ENCODE data around the gene BAG2. TPM values are rescaled to one million over a fixed set of nuclear protein-coding genes. Genes with fewer than 3 reads are reported as not detected.

Gene BAG2
- polyA plus RNA-seq, 3 donors: 0.09 to 0.21 (median 0.20) TPM

DNA sequence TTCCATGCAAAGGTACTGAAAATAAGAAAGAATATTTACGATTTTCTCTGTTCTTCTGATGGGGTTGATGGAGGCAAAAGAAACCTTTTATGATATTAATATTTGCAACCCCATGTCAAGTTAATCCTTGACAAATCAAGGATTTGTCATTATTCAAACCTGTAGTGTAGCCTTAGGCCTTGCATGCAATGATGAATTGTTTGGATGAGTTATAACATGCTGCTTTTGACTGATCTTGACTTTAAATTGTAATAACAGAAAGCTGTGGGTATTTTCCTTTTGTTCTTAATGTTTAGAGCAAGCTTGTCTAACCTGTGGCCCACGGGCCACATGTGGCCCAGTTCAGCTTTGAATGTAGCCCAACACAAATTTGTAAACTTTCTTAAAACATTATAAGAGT lies 13.0 kb upstream of the BAG2 start:
- intact Hi-C loops (cut with micrococcal nuclease): no loop called here

DNA sequence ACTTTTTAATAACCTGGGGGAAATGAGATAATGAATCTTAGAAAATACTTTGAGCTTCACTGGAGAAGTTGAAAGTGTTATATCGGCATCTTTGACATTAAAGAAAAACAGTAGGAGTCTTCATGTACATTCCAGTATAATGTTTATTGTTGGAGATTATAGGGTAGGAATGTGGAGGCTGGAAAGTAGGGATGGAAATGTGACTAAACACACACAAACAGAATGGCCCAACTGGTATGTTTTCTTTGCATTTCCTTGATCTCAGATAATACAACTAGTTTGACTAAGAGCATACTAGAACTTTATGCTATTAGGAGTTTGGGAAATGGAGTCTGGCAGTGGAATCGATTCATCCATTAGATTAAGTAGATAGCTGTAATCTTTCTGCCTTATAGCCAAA lies 10.1 kb upstream of the BAG2 start:
- peaks cover 49 to 61% of the 10 kb centered on the region in 2 donors for H3K36me3 Mint-ChIP-seq
- no peaks in the 10 kb centered on the region for H3K27me3 Mint-ChIP-seq (ENCODE audit: low read depth in 3 of 3)
- TF ChIP-seq, protein P1, sequence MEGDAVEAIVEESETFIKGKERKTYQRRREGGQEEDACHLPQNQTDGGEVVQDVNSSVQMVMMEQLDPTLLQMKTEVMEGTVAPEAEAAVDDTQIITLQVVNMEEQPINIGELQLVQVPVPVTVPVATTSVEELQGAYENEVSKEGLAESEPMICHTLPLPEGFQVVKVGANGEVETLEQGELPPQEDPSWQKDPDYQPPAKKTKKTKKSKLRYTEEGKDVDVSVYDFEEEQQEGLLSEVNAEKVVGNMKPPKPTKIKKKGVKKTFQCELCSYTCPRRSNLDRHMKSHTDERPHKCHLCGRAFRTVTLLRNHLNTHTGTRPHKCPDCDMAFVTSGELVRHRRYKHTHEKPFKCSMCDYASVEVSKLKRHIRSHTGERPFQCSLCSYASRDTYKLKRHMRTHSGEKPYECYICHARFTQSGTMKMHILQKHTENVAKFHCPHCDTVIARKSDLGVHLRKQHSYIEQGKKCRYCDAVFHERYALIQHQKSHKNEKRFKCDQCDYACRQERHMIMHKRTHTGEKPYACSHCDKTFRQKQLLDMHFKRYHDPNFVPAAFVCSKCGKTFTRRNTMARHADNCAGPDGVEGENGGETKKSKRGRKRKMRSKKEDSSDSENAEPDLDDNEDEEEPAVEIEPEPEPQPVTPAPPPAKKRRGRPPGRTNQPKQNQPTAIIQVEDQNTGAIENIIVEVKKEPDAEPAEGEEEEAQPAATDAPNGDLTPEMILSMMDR (IDR thresholded peaks at IDR 0.05): no peak
- H3K4me1 ChIP-seq (ENCODE audit: control insufficient read depth in 1 of 2, insufficient read depth in 2 of 2, low read length in 2 of 2): no peaks in the 10 kb centered on the region
- intact Hi-C loops (cut with micrococcal nuclease): no loop called here
- DNase-seq: no peak
- H2AFZ ChIP-seq (ENCODE audit: insufficient read depth, low read depth, low read length, poor library complexity, severe bottlenecking): no peak overlapping the region
- no peak overlapping the region for H3K9ac ChIP-seq (ENCODE audit: insufficient read depth, low read length, poor library complexity, severe bottlenecking)
- H3K9me3 Mint-ChIP-seq: peaks cover 0 to 12% (median 2%) of the 10 kb centered on the region in 7 donors
- H3K27me3 ChIP-seq (ENCODE audit: control insufficient read depth in 2 of 2, insufficient read depth in 2 of 2, low read length in 2 of 2): no peaks in the 10 kb centered on the region
- H3K4me3 Mint-ChIP-seq: no peak overlapping the region
- no peak overlapping the region for H3K4me3 ChIP-seq (replicated peaks in 1 of 3; ENCODE audit: low read depth in 2 of 3, low read length in 3 of 3)
- H4K20me1 ChIP-seq (ENCODE audit: insufficient read depth, low read length): no peaks in the 10 kb centered on the region
- H3K4me2 ChIP-seq (replicated peaks; ENCODE audit: extremely low read depth, low read length, poor library complexity, severe bottlenecking): no peak overlapping the region
- H3K9me3 ChIP-seq (replicated peaks in 1 of 2; ENCODE audit: control insufficient read depth in 1 of 2, insufficient read depth in 1 of 2, low read length in 2 of 2): no peaks in the 10 kb centered on the region
- no peak overlapping the region for H3K27ac ChIP-seq (ENCODE audit: low read depth in 1 of 2, low read length in 2 of 2)
- H3K36me3 ChIP-seq (replicated peaks in 1 of 2; ENCODE audit: control insufficient read depth in 1 of 2, insufficient read depth in 2 of 2, low read length in 2 of 2): peaks cover 19 to 73% of the 10 kb centered on the region in 2 donors
- no peaks in the 10 kb centered on the region for H3K79me2 ChIP-seq (ENCODE audit: insufficient read depth, low read length)
- peak overlapping the region in 1 of 7 donors; percentile 61 for H3K27ac Mint-ChIP-seq
- WGBS (ENCODE audit: insufficient coverage): no CpG with 5 or more reads among the region's 2 CpGs
- no peaks in the 10 kb centered on the region for H3K4me1 Mint-ChIP-seq

More for the DNA sequence above, 13.0 kb upstream of the BAG2 start:
- no peaks in the 10 kb centered on the region for H3K27me3 Mint-ChIP-seq (ENCODE audit: low read depth in 3 of 3)
- DNase-seq: no peak
- no peaks in the 10 kb centered on the region for H3K79me2 ChIP-seq (ENCODE audit: insufficient read depth, low read length)
- H3K9me3 Mint-ChIP-seq: peaks cover 0 to 3% (median 0%) of the 10 kb centered on the region in 7 donors
- no peak overlapping the region for H3K4me2 ChIP-seq (replicated peaks; ENCODE audit: extremely low read depth, low read length, poor library complexity, severe bottlenecking)
- H3K36me3 ChIP-seq (replicated peaks in 1 of 2; ENCODE audit: control insufficient read depth in 1 of 2, insufficient read depth in 2 of 2, low read length in 2 of 2): peaks cover 25 to 80% of the 10 kb centered on the region in 2 donors
- H3K4me3 ChIP-seq (replicated peaks in 1 of 3; ENCODE audit: low read depth in 2 of 3, low read length in 3 of 3): no peak overlapping the region
- H2AFZ ChIP-seq (ENCODE audit: insufficient read depth, low read depth, low read length, poor library complexity, severe bottlenecking): no peak overlapping the region
- no peaks in the 10 kb centered on the region for H3K9me3 ChIP-seq (replicated peaks in 1 of 2; ENCODE audit: control insufficient read depth in 1 of 2, insufficient read depth in 1 of 2, low read length in 2 of 2)
- H3K36me3 Mint-ChIP-seq: peaks cover 43 to 54% of the 10 kb centered on the region in 2 donors
- no peak overlapping the region for H3K4me3 Mint-ChIP-seq
- H3K4me1 ChIP-seq (ENCODE audit: control insufficient read depth in 1 of 2, insufficient read depth in 2 of 2, low read length in 2 of 2): no peaks in the 10 kb centered on the region
- H3K27ac Mint-ChIP-seq: no peak overlapping the region
- H4K20me1 ChIP-seq (ENCODE audit: insufficient read depth, low read length): no peaks in the 10 kb centered on the region
- no CpG with 5 or more reads among the region's 2 CpGs for WGBS (ENCODE audit: insufficient coverage)
- H3K4me1 Mint-ChIP-seq: no peaks in the 10 kb centered on the region
- H3K27ac ChIP-seq (ENCODE audit: low read depth in 1 of 2, low read length in 2 of 2): no peak overlapping the region
- H3K9ac ChIP-seq (ENCODE audit: insufficient read depth, low read length, poor library complexity, severe bottlenecking): no peak overlapping the region
- H3K27me3 ChIP-seq (ENCODE audit: control insufficient read depth in 2 of 2, insufficient read depth in 2 of 2, low read length in 2 of 2): no peaks in the 10 kb centered on the region
- TF ChIP-seq, protein P1 (IDR thresholded peaks at IDR 0.05): no peak
